IMR-90 (cell line): ENCODE results near the gene APCDD1. TPM values are rescaled to one million over a fixed set of nuclear protein-coding genes. Genes with fewer than 3 reads are reported as not detected.

Experiments
- ATAC-seq: fragments of 200-7000 bp; cut with Tn5 transposase; 2 replicates; pipeline ENCODE4 v1.9.1; 2020; ENCODE audit warnings: low read depth, mild to moderate bottlenecking, moderate library complexity
- BruUV-seq: library from RNA; stranded (reverse); fragments of 400-500 nt; replicated peaks from 2 replicates; lab custom pipeline; 2021; lab: Mats Ljungman, UMichigan
- CTCF ChIA-PET: fragments of 300-600 bp; formaldehyde crosslinking; extraction: SDS; loops from one replicate; lab custom pipeline; 2021; ENCODE audit warnings: antibody characterized with exemption; lab: Yijun Ruan, JAX
- POLR2A ChIA-PET: fragments of 300-600 bp; sonication (Branson Sonifier 250); formaldehyde crosslinking; loops from one replicate; lab custom pipeline; 2022; ENCODE audit warnings: antibody characterized with exemption; ENCODE audit not compliant: unreplicated experiment; lab: Charles Lee
- DNase-seq: peaks from one replicate; pipeline ENCODE4 v3.0.0; 2013
- H2AFZ ChIP-seq: replicated peaks from 2 replicates; pipeline ENCODE3; 2013; ENCODE audit warnings: low read length, mild to moderate bottlenecking; ENCODE audit not compliant: poor library complexity
- H2AK5ac ChIP-seq: 2 replicates; pipeline ENCODE4 v1.6.1; 2013; ENCODE audit warnings: low read depth, low read length, inconsistent platforms
- H2AK9ac ChIP-seq: replicated peaks from 2 replicates; pipeline ENCODE3; 2013; ENCODE audit warnings: mild to moderate bottlenecking, low read depth, low read length, moderate library complexity; ENCODE audit not compliant: poor library complexity
- H2BK120ac ChIP-seq: 2 replicates; pipeline ENCODE4 v1.6.1; 2013; ENCODE audit warnings: low read depth, low read length, inconsistent platforms
- H2BK15ac ChIP-seq: 3 replicates; pipeline ENCODE4 v1.6.1; 2013; ENCODE audit warnings: low read depth, low read length, inconsistent platforms
- H2BK20ac ChIP-seq: 2 replicates; pipeline ENCODE4 v1.6.1; 2013; ENCODE audit warnings: low read depth, mild to moderate bottlenecking, inconsistent platforms, low read length, moderate library complexity
- H2BK5ac ChIP-seq: 2 replicates; pipeline ENCODE4 v1.6.1; 2013; ENCODE audit warnings: mild to moderate bottlenecking, low read depth, low read length, inconsistent platforms; ENCODE audit not compliant: poor library complexity, severe bottlenecking
- H3K14ac ChIP-seq: replicated peaks from 2 replicates; pipeline ENCODE4 v1.6.1; 2013; ENCODE audit warnings: low read depth, low read length, inconsistent platforms
- H3K18ac ChIP-seq: 2 replicates; pipeline ENCODE4 v1.6.1; 2013; ENCODE audit warnings: low read depth, low read length, control low read depth
- H3K23ac ChIP-seq: 2 replicates; pipeline ENCODE4 v1.6.1; 2013; ENCODE audit warnings: low read depth, low read length, inconsistent platforms
- H3K27ac ChIP-seq: 2 replicates; pipeline ENCODE4 v1.5.1; 2013; ENCODE audit warnings: mild to moderate bottlenecking, control low read depth, low read length; ENCODE audit not compliant: insufficient read depth
- H3K27me3 ChIP-seq: 2 replicates; pipeline ENCODE4 v1.6.1; 2013; ENCODE audit warnings: low read length; ENCODE audit not compliant: control insufficient read depth, insufficient read depth
- H3K36me3 ChIP-seq: 2 replicates; pipeline ENCODE4 v1.6.1; 2013; ENCODE audit warnings: low read length, mixed read lengths; ENCODE audit not compliant: control insufficient read depth, insufficient read depth
- H3K4ac ChIP-seq: 2 replicates; pipeline ENCODE4 v1.6.1; 2013; ENCODE audit warnings: low read depth, low read length, inconsistent platforms
- H3K4me1 ChIP-seq: 2 replicates; pipeline ENCODE4 v1.6.1; 2013; ENCODE audit warnings: low read length, mixed read lengths; ENCODE audit not compliant: control insufficient read depth, insufficient read depth
- H3K4me2 ChIP-seq: 2 replicates; pipeline ENCODE4 v1.6.1; 2013; ENCODE audit warnings: low read depth, mild to moderate bottlenecking, control low read depth, low read length, moderate library complexity
- H3K4me3 ChIP-seq: 2 replicates; pipeline ENCODE4 v1.5.1; 2013; ENCODE audit warnings: low read depth, mild to moderate bottlenecking, control low read depth, low read length, moderate library complexity; ENCODE audit not compliant: insufficient read depth
- H3K56ac ChIP-seq: 2 replicates; pipeline ENCODE4 v1.6.1; 2013; ENCODE audit warnings: low read length, inconsistent platforms; ENCODE audit not compliant: insufficient read depth; ENCODE audit errors: extremely low read depth
- H3K79me1 ChIP-seq, 2 experiments: 2 replicates each; pipeline ENCODE4 v1.6.1; 2013; ENCODE audit warnings: low read length in 2 of 2, inconsistent platforms in 1 of 2, low read depth in 1 of 2
- H3K9ac ChIP-seq: 2 replicates; pipeline ENCODE4 v1.6.1; 2013; ENCODE audit warnings: low read depth, low read length, control low read depth
- H3K9me1 ChIP-seq: 2 replicates; pipeline ENCODE4 v1.6.1; 2013; ENCODE audit warnings: low read length, inconsistent platforms; ENCODE audit not compliant: insufficient read depth
- H3K9me3 ChIP-seq: 2 replicates; pipeline ENCODE4 v1.6.1; 2013; ENCODE audit warnings: low read length; ENCODE audit not compliant: control insufficient read depth, insufficient read depth
- H4K20me1 ChIP-seq: 2 replicates; pipeline ENCODE4 v1.6.1; 2013; ENCODE audit warnings: low read length, inconsistent platforms; ENCODE audit not compliant: insufficient read depth
- H4K5ac ChIP-seq: 2 replicates; pipeline ENCODE4 v1.6.1; 2013; ENCODE audit warnings: mild to moderate bottlenecking, low read depth, low read length, control low read depth
- H4K8ac ChIP-seq, 2 experiments: 2 replicates each; pipeline ENCODE4 v1.6.1; 2013; ENCODE audit warnings: low read depth in 2 of 2, low read length in 2 of 2, control low read depth in 1 of 2, inconsistent platforms in 1 of 2
- H4K91ac ChIP-seq: 2 replicates; pipeline ENCODE4 v1.6.1; 2013; ENCODE audit warnings: low read depth, low read length, inconsistent platforms; ENCODE audit not compliant: insufficient read depth
- BHLHE40 ChIP-seq: fragments of 150-350 bp; IDR thresholded peaks from 2 replicates; pipeline ENCODE4 v1.6.1; 2016; ENCODE audit warnings: mild to moderate bottlenecking, low read depth, low read length
- CEBPB ChIP-seq: IDR thresholded peaks from 2 replicates; pipeline ENCODE4 v1.6.1; 2012; ENCODE audit warnings: low read depth, low read length, improper control_type of control experiment
- CHD1 ChIP-seq: IDR thresholded peaks from 2 replicates; pipeline ENCODE4 v1.6.1; 2012; ENCODE audit warnings: low read depth, low read length, improper control_type of control experiment
- FOS ChIP-seq: fragments of 150-350 bp; IDR thresholded peaks from 2 replicates; pipeline ENCODE4 v1.6.1; 2016; ENCODE audit warnings: low read depth, low read length
- MAFK ChIP-seq: IDR thresholded peaks from 2 replicates; pipeline ENCODE4 v1.6.1; 2012; ENCODE audit warnings: low read depth, low read length, improper control_type of control experiment
- MAZ ChIP-seq: IDR thresholded peaks from 2 replicates; pipeline ENCODE4 v1.6.1; 2012; ENCODE audit warnings: low read depth, mild to moderate bottlenecking, low read length, improper control_type of control experiment, moderate library complexity, borderline replicate concordance
- MXI1 ChIP-seq: IDR thresholded peaks from 2 replicates; pipeline ENCODE4 v1.6.1; 2012; ENCODE audit warnings: low read depth, mild to moderate bottlenecking, low read length, moderate library complexity, borderline replicate concordance
- NFE2L2 ChIP-seq: fragments of 150-350 bp; IDR thresholded peaks from 2 replicates; pipeline ENCODE4 v1.6.1; 2016; ENCODE audit warnings: low read depth, mild to moderate bottlenecking, low read length
- POLR2A ChIP-seq: IDR thresholded peaks from 2 replicates; pipeline ENCODE4 v1.6.1; 2012; ENCODE audit warnings: mild to moderate bottlenecking, low read depth, low read length
- RAD21 ChIP-seq: IDR thresholded peaks from 2 replicates; pipeline ENCODE4 v1.6.1; 2012; ENCODE audit warnings: low read length, improper control_type of control experiment
- RCOR1 ChIP-seq: IDR thresholded peaks from 2 replicates; pipeline ENCODE4 v1.6.1; 2012; ENCODE audit warnings: mild to moderate bottlenecking, low read length, improper control_type of control experiment; ENCODE audit not compliant: insufficient replicate concordance
- RFX5 ChIP-seq: IDR thresholded peaks from 2 replicates; pipeline ENCODE4 v1.8.0; 2012; ENCODE audit warnings: low read depth, mild to moderate bottlenecking, low read length, moderate library complexity
- SMC3 ChIP-seq: fragments of 150-350 bp; IDR thresholded peaks from 2 replicates; pipeline ENCODE4 v1.6.1; 2016; ENCODE audit warnings: low read depth, mild to moderate bottlenecking, antibody characterized with exemption, low read length, moderate library complexity
- USF2 ChIP-seq: fragments of 150-350 bp; IDR thresholded peaks from 2 replicates; pipeline ENCODE4 v1.6.1; 2017; ENCODE audit warnings: mild to moderate bottlenecking, antibody characterized with exemption, low read length, low read depth
- WGBS, 2 experiments: methylation state at CpG; one replicate each; pipeline versions ENCODE4 v1.1.5 to v1.1.7; 2013; ENCODE audit warnings: missing lambda C conversion rate in 2 of 2; ENCODE audit not compliant: insufficient read length in 1 of 2; ENCODE audit errors: extremely low coverage in 2 of 2; 5-methylcytosine and 5-hydroxymethylcytosine counted together
- dilution Hi-C: fragments of 300-500 bp; cut with HindIII; formaldehyde crosslinking; loops from one replicate; pipeline ENCODE4 v1.14.3; 2018; ENCODE audit warnings: low sequenced_read_pairs; ENCODE audit not compliant: unreplicated experiment
- in situ Hi-C: fragments of 300-500 bp; cut with MboI; formaldehyde crosslinking; loops from 3 replicates; pipeline ENCODE4 v1.14.3; 2019; ENCODE audit warnings: low sequenced_read_pairs, inconsistent platforms, mixed read lengths
- intact Hi-C: fragments of 100-400 bp; cut with micrococcal nuclease; formaldehyde crosslinking; loops from 2 replicates; pipeline ENCODE4 v1.10.0; 2022
- polyA plus RNA-seq, 3 experiments: library from polyadenylated mRNA; depleted of rRNA; stranded (reverse); fragments of >200 nt; gene quantifications; 2 replicates each; pipeline ENCODE4 v1.2.3, GENCODE V29; 2012; ENCODE audit warnings: low replicate concordance in 1 of 3
- total RNA-seq: library from RNA; depleted of rRNA; stranded (reverse); fragments of >200 nt; gene quantifications from 2 replicates; pipeline ENCODE4 v1.2.3, GENCODE V29; 2012
- TF ChIP-seq, protein P1 (sequence below): conservative IDR thresholded peaks from 2 replicates; pipeline ENCODE4 v1.5.1; 2012; ENCODE audit warnings: mild to moderate bottlenecking, low read depth, low read length, improper control_type of control experiment
- TF ChIP-seq, protein P2 (sequence below): fragments of 150-350 bp; IDR thresholded peaks from 2 replicates; pipeline ENCODE4 v1.6.1; 2016; ENCODE audit warnings: low read depth, mild to moderate bottlenecking, low read length, moderate library complexity, borderline replicate concordance

Gene APCDD1
- total and polyA plus RNA-seq, 2 of the 4 experiments (the other 2 are of a cell fraction): 1.1 to 2.2 TPM

DNA sequence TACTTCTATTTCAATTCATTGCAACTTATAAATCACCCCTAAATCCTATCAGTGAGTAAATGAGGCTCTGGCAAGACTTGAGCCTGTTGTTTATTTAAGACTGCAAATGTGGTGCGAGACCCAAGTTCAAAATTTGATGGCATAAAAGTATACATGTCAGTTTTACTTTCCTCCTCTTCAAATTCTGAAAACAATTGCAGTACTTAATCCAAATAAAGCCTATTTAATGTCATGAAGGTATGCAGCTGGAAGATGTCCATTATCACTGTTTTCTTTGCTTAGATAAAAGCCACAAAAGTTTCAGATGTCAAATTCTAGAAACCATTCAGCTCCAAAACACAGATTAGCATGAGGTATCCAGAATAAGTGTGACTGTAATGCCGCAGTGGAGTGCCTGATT is 3.3 kb downstream of the APCDD1 start:
- ATAC-seq: no peak
- H3K27me3 ChIP-seq: peaks cover 41% of the 10 kb centered on the region
- H4K20me1 ChIP-seq: no peaks in the 10 kb centered on the region
- H2BK120ac ChIP-seq: no peak overlapping the region
- in situ Hi-C loops: no loop called here
- no peaks in the 10 kb centered on the region; the same call in 1 of the 2 replicates for H3K4me1 ChIP-seq
- TF ChIP-seq, protein P1, sequence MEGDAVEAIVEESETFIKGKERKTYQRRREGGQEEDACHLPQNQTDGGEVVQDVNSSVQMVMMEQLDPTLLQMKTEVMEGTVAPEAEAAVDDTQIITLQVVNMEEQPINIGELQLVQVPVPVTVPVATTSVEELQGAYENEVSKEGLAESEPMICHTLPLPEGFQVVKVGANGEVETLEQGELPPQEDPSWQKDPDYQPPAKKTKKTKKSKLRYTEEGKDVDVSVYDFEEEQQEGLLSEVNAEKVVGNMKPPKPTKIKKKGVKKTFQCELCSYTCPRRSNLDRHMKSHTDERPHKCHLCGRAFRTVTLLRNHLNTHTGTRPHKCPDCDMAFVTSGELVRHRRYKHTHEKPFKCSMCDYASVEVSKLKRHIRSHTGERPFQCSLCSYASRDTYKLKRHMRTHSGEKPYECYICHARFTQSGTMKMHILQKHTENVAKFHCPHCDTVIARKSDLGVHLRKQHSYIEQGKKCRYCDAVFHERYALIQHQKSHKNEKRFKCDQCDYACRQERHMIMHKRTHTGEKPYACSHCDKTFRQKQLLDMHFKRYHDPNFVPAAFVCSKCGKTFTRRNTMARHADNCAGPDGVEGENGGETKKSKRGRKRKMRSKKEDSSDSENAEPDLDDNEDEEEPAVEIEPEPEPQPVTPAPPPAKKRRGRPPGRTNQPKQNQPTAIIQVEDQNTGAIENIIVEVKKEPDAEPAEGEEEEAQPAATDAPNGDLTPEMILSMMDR: no peak
- TF ChIP-seq RCOR1: no peak
- no peak for TF ChIP-seq BHLHE40
- no peak for TF ChIP-seq RAD21
- TF ChIP-seq NFE2L2: no peak
- no peak for TF ChIP-seq CEBPB
- TF ChIP-seq, protein P2, sequence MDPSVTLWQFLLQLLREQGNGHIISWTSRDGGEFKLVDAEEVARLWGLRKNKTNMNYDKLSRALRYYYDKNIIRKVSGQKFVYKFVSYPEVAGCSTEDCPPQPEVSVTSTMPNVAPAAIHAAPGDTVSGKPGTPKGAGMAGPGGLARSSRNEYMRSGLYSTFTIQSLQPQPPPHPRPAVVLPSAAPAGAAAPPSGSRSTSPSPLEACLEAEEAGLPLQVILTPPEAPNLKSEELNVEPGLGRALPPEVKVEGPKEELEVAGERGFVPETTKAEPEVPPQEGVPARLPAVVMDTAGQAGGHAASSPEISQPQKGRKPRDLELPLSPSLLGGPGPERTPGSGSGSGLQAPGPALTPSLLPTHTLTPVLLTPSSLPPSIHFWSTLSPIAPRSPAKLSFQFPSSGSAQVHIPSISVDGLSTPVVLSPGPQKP: no peak
- TF ChIP-seq SMC3: no peak
- no peak for TF ChIP-seq FOS
- no peak for TF ChIP-seq MAFK
- no peak for TF ChIP-seq MAZ
- no peak for TF ChIP-seq MXI1
- no peak for TF ChIP-seq USF2
- no peak for TF ChIP-seq RFX5
- TF ChIP-seq CHD1: no peak
- no peak for TF ChIP-seq POLR2A
- dilution Hi-C loops: no loop called here
- H2BK20ac ChIP-seq: no peak overlapping the region
- no peak overlapping the region for H3K27ac ChIP-seq
- peak; percentile 24 for DNase-seq
- BruUV-seq: no TSS peak
- H3K23ac ChIP-seq: no peak overlapping the region
- H3K4me3 ChIP-seq: no peak overlapping the region
- no peak overlapping the region for H3K9ac ChIP-seq
- H3K9me1 ChIP-seq: 0 out of 2 replicates have a peak, but pooled peaks cover 4% of the 10 kb centered on the region
- intact Hi-C loops: loop anchor here (10.0 kb wide), 1 partner anchor 483 kb away; no protein-coding TSS in a partner anchor
- H3K56ac ChIP-seq: no peak overlapping the region
- H4K8ac ChIP-seq: no peak overlapping the region
- no peak overlapping the region for H2AFZ ChIP-seq
- no peak overlapping the region for H2BK15ac ChIP-seq
- peaks cover 0 to 6% of the 10 kb centered on the region in 2 experiments; a peak in 1 of 4 replicates for H3K79me1 ChIP-seq
- H3K4me2 ChIP-seq: no peak overlapping the region
- H4K91ac ChIP-seq: no peak overlapping the region
- no peak overlapping the region for H3K18ac ChIP-seq
- no peak overlapping the region for H2AK9ac ChIP-seq
- no peak overlapping the region for H2BK5ac ChIP-seq
- H3K4ac ChIP-seq: no peak overlapping the region
- H3K9me3 ChIP-seq: no peaks in the 10 kb centered on the region
- no peak overlapping the region for H2AK5ac ChIP-seq
- no peaks in the 10 kb centered on the region for H3K36me3 ChIP-seq
- no CpG with 5 or more reads among the region's 2 CpGs for WGBS, 2 experiments
- POLR2A ChIA-PET: no interaction called here
- no peak overlapping the region for H4K5ac ChIP-seq
- CTCF ChIA-PET: interaction anchor here (0.6 kb wide), 1 partner anchor 124 kb away, joined by 5 read pairs; no protein-coding TSS in a partner anchor
- no peak overlapping the region for H3K14ac ChIP-seq
